WERI-Rb-1 (cell line): ENCODE data around the gene ZDHHC3.

Experiments
- DNase-seq: peaks from one replicate; pipeline ENCODE4 v3.0.0-alpha.2; 2020
- H3K27ac ChIP-seq: fragments of 250-450 bp; sonication (Bioruptor Pico); 2 replicates; pipeline ENCODE4 v1.5.1; 2020; ENCODE audit warnings: mild to moderate bottlenecking, moderate library complexity
- H3K27me3 ChIP-seq: fragments of 250-450 bp; sonication (Bioruptor Pico); 2 replicates; pipeline ENCODE4 v1.5.1; 2021; ENCODE audit warnings: mild to moderate bottlenecking, low read depth, moderate library complexity; ENCODE audit not compliant: insufficient read depth, severe bottlenecking
- H3K36me3 ChIP-seq: fragments of 250-450 bp; sonication (Bioruptor Pico); 2 replicates; pipeline ENCODE4 v1.5.1; 2020; ENCODE audit warnings: mild to moderate bottlenecking, moderate library complexity
- H3K4me3 ChIP-seq: 2 replicates; pipeline ENCODE4 v1.5.1; 2011; ENCODE audit warnings: low read depth, mild to moderate bottlenecking, control low read depth, low read length
- H3K9me3 ChIP-seq: fragments of 250-450 bp; sonication (Bioruptor Pico); 2 replicates; pipeline ENCODE4 v1.5.1; 2021; ENCODE audit warnings: mild to moderate bottlenecking, moderate library complexity; ENCODE audit not compliant: severe bottlenecking
- TF ChIP-seq, protein P1 (sequence below): IDR thresholded peaks from 2 replicates; pipeline ENCODE4 v1.5.1; 2011; ENCODE audit warnings: low read depth, mild to moderate bottlenecking, control low read depth, inconsistent platforms, low read length

The ZDHHC3 gene

DNA sequence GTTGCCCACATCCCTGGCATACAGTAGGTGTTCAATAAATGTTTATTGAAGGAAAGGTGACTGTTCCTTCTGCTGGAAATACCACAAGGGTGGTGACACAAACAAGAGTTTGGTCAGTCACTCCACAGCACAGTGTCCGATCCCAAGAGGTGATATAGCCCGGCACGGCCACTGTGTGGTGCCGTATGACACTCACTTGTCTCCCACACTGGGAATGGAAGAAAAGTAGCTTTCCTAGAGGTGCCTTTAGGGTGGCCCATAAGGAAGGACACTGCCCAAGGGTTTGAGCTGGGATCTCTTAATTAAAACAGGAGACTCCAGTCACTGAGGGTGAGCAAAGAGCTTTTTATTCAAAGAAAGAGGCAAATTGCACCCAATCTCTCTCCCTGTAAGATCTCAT lies 61.0 kb downstream of the ZDHHC3 start:
- no peaks in the 10 kb centered on the region for H3K36me3 ChIP-seq
- peak; percentile 42 for DNase-seq
- no peaks in the 10 kb centered on the region for H3K9me3 ChIP-seq
- H3K4me3 ChIP-seq, result no peak overlapping the region
- TF ChIP-seq, protein P1, sequence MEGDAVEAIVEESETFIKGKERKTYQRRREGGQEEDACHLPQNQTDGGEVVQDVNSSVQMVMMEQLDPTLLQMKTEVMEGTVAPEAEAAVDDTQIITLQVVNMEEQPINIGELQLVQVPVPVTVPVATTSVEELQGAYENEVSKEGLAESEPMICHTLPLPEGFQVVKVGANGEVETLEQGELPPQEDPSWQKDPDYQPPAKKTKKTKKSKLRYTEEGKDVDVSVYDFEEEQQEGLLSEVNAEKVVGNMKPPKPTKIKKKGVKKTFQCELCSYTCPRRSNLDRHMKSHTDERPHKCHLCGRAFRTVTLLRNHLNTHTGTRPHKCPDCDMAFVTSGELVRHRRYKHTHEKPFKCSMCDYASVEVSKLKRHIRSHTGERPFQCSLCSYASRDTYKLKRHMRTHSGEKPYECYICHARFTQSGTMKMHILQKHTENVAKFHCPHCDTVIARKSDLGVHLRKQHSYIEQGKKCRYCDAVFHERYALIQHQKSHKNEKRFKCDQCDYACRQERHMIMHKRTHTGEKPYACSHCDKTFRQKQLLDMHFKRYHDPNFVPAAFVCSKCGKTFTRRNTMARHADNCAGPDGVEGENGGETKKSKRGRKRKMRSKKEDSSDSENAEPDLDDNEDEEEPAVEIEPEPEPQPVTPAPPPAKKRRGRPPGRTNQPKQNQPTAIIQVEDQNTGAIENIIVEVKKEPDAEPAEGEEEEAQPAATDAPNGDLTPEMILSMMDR, result peak; percentile 59
- no peaks in the 10 kb centered on the region for H3K27me3 ChIP-seq
- no peak overlapping the region for H3K27ac ChIP-seq

DNA sequence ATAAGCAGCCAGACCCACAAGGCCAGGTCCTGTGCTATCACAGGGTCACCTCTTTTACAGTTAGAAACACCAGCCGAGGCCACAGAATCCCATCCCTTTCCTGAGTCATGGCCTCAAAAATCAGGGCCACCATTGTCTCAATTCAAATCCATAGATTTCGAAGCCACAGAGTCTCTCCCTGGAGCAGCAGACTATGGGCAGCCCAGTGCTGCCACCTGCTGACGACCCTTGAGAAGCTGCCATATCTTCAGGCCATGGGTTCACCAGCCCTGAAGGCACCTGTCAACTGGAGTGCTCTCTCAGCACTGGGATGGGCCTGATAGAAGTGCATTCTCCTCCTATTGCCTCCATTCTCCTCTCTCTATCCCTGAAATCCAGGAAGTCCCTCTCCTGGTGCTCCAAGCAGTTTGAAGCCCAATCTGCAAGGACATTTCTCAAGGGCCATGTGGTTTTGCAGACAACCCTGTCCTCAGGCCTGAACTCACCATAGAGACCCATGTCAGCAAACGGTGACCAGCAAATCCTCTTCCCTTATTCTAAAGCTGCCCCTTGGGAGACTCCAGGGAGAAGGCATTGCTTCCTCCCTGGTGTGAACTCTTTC lies 62.0 kb downstream of the ZDHHC3 start:
- Histone ChIP-seq H3K4me3 (no peak overlapping the region), H3K27ac (no peak overlapping the region), H3K27me3 (no peaks in the 10 kb centered on the region), H3K36me3 (no peaks in the 10 kb centered on the region), H3K9me3 (no peaks in the 10 kb centered on the region)
- TF ChIP-seq, protein P1, result peak; percentile 92
- peak; percentile 76 for DNase-seq

DNA sequence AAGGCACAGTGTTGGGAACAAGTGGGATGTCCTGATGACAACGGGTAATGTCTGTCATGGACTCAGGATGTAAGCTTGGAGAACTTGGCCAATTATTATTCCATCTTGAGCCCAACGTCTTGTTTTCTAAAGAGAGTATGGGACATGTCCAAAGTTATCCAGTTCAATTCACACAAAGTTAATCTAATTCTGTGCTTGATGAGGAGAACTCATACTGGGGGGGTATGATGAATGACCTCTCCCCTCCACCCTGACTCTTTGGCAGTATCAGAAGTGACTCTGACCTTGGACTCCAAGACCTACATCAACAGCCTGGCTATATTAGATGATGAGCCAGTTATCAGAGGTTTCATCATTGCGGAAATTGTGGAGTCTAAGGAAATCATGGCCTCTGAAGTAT lies 65.3 kb downstream of the ZDHHC3 start:
- no peak overlapping the region for H3K27ac ChIP-seq
- H3K27me3 ChIP-seq, result no peaks in the 10 kb centered on the region
- no peak overlapping the region for H3K4me3 ChIP-seq
- H3K36me3 ChIP-seq, result no peaks in the 10 kb centered on the region
- H3K9me3 ChIP-seq, result peaks cover 5% of the 10 kb centered on the region
- DNase-seq, result no peak
- TF ChIP-seq, protein P1, result no peak

DNA sequence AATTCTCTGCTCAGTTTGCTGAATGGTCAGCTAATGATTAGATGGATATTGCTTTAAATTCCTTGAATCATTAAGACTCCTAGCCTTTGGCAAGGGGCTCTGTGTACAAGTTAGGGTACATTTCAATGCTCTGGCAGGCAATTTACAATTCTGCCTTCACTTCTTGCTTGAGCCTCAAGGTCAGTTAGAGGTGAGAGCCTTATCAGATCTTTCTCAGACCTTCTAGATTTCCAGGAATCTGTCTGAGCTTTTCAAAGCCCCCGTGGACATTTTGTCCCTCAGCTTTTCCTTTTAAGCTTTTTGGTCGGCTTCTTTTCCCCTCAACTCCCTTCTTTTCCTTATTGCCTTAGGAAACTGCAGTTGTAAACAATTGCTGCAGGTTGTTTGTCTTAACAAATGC lies 66.9 kb downstream of the ZDHHC3 start:
- Histone ChIP-seq H3K27ac (no peak overlapping the region), H3K27me3 (no peaks in the 10 kb centered on the region), H3K36me3 (no peaks in the 10 kb centered on the region), H3K9me3 (peaks cover 7% of the 10 kb centered on the region), H3K4me3 (no peak overlapping the region)
- DNase-seq, result no peak
- TF ChIP-seq, protein P1, result no peak

DNA sequence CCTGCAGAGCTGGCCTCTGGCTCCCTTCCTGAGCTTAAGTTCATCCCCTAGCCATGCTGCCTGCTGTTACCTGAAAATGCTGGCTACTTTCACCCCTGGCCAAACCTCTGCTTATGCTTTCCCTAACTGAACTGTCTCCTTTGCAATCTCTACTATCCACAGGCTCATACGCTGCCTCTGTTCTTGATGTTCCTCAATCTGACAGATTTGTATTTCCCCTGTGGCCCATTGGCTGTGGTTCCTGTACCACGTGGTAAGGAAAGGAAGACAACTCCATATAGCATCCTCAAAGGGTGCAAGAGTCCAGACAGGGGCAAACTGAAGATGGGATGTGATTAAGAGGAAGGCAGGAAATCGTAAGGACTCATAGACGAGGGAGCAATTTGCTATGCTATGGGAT lies 68.4 kb downstream of the ZDHHC3 start:
- TF ChIP-seq, protein P1, result no peak
- no peaks in the 10 kb centered on the region for H3K36me3 ChIP-seq
- DNase-seq, result no peak
- H3K4me3 ChIP-seq, result no peak overlapping the region
- no peaks in the 10 kb centered on the region for H3K27me3 ChIP-seq
- peaks cover 7% of the 10 kb centered on the region for H3K9me3 ChIP-seq
- H3K27ac ChIP-seq, result no peak overlapping the region

DNA sequence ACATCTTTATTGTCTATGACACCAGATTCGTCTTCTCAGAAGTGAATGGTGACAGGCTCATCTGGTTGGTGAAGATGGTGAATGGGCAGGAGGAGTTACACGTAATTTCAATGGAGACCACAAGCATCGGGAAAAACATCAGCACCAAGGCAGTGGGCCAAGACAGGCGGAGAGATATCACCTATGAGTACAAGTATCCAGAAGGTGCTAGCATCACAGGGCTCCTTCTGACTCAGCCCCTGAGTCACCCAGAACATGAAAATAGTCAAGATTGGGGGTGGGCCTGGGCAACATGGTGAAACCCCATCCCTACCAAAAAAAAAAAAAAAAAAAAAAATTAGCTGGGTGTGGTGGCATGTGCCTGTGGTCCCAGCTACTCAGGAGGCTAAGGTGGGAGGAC lies 69.0 kb downstream of the ZDHHC3 start:
- Histone ChIP-seq H3K27ac (no peak overlapping the region), H3K27me3 (no peaks in the 10 kb centered on the region), H3K9me3 (peaks cover 7% of the 10 kb centered on the region), H3K36me3 (no peaks in the 10 kb centered on the region), H3K4me3 (no peak overlapping the region)
- TF ChIP-seq, protein P1, result no peak
- DNase-seq, result no peak
